ENCODE results near the gene KLC1.

- TF ChIP-seq REST (IDR thresholded peaks at IDR 0.05) = no peak
- no peak for TF ChIP-seq FOXA1 (IDR thresholded peaks at IDR 0.05)
Measured at GRCh38 chr14:103725001-103725682, 96.1 kb downstream of the KLC1 start.

Measured in liver (tissue), 1 donor.